ENCODE results near the gene DDC.
"Not testable (repeated sequence)": the region's sequence is repeated elsewhere in the genome, so short reads cannot be mapped to it uniquely, and the experiment has no call there.

Gene DDC

DNA sequence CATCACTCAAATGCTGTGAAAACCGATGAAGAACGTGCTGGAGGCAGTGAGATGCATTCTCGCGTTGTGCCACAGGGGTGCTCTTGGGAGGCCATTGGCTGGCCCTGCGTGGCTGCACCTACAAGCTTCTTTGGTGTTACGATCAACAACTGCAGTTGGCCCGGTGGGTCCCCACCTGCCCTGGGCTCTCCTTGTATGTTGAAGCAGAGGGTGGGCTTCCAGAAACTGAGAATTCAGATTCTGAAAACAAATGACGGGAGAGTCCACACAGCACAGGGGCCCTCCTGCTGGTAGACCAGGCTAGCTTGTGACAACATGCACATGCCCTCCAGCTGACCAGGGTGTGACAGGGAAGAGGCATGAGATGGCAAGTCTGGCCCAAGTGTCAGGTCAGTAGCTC lies 23.7 kb upstream of the DDC start:
- peak; percentile 28 for DNase-seq (ENCODE audit: low spot score)

DNA sequence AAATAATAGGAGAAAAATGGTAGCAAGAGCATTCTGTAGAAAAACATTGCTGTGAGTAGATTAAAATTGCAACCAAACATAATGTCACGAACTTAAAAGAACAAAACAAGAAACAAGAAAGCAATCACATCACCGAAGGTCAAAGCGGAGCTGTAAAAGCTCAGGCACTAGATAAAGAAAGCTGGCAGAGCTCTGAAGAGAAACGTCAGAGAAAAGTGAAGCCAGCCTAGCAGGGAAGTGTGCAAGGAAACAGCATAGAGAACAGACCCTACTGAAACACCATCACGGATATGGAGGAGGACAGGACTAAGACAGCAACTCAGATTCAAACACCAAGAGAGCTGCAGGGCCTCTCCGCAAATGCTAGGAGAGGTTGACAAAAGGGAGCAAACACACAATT lies 22.5 kb upstream of the DDC start:
- DNase-seq (ENCODE audit: low spot score) = no peak

DNA sequence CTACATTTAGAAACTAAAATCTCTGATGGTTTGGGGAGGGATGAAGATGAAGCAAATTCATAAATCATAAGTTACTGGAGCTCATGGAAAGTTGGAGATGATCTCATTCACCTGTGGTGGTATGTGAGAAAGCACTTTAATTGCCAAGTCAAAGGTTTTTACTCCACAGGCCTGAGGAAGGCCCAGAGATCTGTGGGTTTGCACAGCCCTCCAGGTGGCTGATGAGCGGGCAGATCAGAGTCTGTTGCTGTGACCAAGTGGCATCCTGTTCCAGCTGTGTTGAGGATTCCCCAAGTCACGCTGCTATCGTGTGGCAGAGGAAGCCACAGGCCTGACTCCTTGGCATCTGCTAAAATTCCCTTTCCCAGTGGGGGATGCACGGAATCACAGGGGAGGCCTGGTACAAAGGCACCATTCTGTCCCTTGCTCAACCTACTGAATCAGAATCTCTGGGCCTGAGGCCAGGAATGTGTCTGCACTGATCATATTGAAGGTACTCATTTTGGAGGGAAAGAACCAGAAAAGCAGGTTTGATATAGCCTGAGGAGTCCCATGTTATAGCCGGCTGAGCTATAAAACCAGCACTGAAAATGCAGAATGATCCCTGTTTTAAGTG lies 19.7 kb upstream of the DDC start:
- no peak for DNase-seq (ENCODE audit: low spot score)

DNA sequence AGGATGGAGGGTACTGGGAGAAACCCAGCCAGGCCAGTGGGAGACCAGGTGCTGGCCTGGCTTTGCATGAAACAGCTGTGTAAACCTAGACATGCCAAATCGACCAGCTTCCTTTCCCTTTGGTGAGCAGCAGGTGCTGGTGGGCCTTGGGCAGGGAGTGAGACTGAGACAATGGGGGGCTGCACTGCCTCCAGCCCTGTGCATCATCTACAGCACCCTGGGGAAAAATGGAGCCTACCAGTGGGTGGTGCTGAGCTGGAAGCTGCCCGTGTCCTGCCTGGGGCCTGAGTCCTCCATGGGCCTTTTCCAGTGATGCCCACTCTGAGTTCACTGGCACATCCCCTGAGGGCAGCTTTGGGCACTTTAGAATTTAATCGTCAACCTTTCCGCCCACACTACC lies 19.2 kb upstream of the DDC start:
- no peak for DNase-seq (ENCODE audit: low spot score)

DNA sequence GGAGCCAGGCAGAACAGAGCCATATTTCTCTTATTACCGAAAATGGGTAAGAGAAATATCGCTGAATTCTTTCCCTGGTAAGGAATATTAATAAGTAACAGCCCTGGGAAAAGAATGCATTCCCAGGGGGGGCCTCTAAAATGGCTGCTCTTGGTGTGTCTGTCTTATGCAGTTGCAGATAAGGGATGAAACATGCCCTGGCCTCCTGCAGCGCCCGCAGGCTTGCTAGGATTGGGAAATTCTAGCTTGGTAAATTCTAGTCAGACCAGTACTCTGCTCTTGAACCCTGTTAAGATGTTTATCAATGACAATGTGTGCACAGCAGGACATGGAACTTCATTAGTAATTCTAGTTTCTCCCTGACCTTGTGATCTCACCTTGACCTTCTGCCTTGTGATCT lies 18.1 kb upstream of the DDC start:
- DNase-seq (ENCODE audit: low spot score) = not testable (repeated sequence)

DNA sequence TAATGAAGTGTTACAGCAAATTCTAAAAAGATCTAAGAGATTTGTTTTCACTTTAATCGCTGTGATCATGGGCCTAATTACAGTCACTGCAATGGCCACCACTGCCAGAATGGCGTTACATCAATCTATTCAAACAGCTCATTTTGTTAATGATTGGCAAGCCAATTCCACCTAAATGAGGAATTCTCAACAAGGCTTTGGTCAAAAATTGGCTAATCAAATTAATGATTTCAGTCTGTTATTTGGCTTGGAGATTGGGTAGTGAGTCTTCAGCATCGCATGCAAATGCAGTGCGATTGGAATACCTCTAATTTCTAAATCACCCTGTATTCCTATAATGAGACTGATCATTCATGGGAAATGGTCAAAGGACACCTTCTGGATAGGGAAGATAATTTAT lies 17.1 kb upstream of the DDC start:
- DNase-seq (ENCODE audit: low spot score) = not testable (repeated sequence)

DNA sequence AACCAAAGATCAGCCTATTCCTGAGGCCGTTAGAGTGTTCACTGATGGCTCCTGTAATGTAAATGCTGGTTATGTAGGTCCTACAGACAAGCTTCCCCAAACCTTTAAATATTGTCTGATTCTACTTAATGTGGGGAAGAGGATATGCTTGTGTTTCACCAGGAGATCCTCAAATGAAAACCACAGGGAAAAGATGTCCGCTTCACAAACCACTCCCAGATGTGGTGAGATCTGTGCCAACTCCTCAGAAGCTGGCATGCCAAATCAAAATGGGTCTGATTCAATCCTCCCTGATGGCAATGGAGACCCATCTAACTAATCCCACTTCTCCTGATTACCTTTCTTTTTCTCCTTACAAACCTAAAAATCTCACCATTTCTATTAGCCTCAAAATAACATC lies 15.5 kb upstream of the DDC start:
- DNase-seq (ENCODE audit: low spot score) = not testable (repeated sequence)

DNA sequence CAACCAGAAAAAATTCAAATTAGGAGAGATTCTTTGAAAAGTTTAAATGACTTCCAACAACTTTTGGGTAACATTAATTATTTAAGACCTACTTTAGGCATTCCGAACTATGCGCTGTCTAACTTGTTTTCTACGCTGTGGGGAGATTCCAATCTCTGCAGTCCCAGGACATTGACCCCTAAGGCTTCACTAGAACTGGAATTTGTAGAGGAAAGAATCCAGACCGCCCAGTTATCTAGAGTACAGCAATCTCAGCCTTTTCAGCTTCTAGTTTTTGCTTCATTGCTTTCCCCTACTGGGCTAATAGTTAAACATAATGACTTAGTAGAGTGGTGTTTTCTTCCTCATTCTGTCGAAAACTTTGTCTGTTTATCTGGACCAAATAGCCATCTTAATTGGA lies 14.9 kb upstream of the DDC start:
- DNase-seq (ENCODE audit: low spot score) = no peak

DNA sequence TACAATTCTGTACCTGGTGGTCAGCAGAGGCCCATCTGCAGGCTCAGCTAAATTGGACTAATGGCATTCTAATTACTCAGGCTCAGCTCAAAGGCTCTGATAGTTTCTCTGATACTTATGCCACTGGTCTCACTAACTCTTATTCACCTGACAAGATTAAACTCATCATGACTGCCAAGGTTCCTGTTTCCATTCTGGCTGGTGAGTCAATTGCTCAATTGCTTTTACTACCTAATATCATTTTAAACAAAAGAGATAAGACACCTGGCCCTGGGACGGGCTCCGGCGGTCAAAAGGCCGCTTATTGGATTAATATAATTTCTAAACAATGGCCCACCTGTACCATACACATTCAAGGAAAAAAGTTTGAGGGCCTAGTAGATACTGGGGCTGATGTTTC lies 12.9 kb upstream of the DDC start:
- not testable (repeated sequence) for DNase-seq (ENCODE audit: low spot score)

DNA sequence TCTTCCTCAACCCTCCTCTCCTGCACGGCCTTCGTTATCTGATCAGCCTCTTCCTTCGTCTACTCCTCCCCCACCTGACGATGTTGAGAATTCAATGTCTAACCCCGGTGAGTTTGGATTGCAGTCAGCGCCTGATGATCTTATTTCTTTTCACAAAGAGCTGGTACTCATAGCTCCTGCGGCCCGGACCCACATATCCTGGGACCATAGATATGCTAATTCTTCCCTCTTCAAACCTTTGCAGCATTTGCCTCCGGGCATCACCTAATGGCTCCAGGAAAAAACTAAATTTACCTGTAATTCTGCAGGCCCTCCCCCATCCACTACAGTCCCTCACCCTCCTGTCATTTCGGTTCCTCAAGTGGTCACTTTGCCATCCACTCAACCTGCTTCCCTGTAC lies 12.4 kb upstream of the DDC start:
- DNase-seq (ENCODE audit: low spot score) = no peak

DNA sequence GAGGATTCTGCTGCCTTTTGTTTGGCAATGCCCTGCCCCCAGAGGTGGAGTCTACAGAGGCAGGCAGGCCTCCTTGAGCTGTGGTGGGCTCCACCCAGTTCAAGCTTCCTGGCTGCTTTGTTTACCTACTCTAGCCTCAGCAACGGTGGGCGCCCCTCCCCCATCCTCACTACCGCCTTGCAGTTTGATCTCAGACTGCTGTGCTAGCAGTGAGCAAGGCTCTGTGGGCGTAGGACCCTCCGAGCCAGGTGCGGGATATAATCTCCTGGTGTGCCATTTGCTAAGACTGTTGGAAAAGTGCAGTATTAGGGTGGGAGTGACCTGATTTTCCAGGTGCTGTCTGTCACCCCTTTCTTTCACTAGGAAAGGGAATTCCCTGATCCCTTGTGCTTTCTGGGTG lies 11.2 kb upstream of the DDC start:
- DNase-seq (ENCODE audit: low spot score) = not testable (repeated sequence)

DNA sequence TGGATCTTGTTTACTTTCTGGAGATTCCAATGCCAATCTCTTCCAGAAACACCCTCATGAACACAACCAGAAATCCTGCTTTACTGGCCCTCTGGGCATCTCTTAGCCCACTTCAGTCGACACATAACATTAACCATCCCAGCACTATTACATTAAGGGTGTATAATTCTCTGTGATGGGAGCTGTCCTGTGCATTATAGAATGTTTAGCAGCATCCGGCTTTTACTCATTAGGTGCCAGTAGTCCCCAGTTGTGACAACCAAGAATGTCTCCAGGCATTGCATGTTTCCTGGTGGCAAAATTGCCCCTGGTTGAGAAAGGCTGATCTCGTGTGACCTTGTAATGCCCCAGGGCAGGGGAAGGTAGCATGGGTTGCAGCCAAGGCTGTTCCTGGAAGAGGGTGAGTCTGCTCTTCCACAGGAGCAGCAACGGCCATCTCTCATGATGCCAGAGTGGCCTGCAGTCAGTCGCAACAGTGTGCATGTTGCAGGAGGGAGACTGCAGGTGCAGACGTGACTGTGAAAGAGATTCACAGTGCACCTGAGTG lies 2.6 kb upstream of the DDC start:
- DNase-seq (ENCODE audit: low spot score) = no peak

DNA sequence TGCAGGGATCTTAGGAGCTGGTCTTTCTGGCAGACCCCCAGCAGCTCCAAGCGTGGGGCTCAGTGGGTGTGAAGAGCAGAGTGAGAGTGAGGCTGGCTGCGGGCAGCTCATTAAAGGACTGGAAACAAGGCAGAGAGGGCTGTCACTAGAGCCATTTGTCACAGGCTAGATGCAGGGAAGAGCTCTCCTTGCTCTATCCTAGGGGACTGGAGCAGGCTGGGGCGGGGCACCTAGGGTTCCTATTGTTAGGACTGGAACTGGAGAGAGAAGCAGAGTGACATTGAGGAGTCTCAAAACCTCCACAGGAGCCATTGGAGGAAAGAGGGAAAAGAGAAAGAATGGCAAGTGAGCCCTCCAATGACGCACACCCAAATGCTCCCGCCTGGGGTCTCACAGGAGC lies 772 bp upstream of the DDC start:
- no peak for DNase-seq (ENCODE audit: low spot score)

DNA sequence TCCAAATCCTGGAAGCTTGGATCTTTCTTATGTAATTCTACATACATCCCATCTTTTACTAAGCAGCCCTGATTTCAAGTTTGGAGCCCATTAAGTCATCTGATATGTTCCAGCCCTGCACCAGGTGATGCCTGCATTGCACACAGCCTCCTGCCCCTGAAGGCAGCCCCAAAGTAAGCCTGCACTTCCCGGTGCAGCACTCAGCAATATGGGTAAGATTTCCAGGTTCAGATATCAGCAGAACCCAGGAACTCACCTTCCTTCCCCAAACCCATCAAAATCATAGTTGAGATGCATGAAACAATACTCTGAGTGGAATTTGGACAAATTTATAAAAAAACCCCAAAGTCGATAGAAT lies 333 bp upstream of the DDC start:
- DNase-seq (ENCODE audit: low spot score) = no peak

DNA sequence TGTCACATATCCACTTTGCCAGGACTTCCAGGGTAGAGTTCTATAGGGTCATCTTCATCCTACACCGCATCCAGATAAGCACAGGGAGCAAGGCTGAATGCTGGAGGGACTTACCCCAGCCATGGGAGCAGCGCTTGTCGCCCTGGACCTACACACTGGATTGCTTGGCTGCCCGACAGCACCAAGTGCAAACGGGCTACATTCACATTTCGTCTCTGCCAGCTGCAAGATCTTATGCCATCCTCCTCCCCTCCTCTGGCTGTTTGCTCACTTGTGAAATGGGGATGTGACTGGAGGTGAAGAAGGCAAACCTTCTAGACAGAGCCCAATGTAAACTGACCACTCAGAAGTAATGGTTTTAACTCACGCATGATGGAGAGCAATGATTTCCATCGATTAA lies 1.0 kb downstream of the DDC start:
- no peak for DNase-seq (ENCODE audit: low spot score)

DNA sequence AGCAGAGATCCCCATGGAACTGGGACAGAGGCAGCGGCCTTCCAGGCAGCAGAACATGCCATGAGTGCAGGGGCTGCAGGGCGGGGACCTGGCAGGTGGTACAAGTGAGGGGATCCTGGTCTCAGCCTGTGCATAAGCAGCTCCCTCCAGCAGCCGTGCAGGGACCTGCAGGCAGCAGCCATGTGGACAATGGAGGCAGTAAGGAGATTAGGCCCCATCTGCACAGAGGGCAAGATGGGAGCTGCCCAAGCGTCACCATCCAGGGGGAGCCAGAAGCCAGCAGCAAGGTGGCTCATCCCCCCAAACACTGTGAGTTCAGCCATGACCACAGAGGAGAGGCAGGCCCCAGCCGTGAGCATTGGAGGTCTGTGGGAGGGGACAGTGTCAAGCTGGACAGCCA lies 3.1 kb downstream of the DDC start:
- DNase-seq (ENCODE audit: low spot score) = no peak

DNA sequence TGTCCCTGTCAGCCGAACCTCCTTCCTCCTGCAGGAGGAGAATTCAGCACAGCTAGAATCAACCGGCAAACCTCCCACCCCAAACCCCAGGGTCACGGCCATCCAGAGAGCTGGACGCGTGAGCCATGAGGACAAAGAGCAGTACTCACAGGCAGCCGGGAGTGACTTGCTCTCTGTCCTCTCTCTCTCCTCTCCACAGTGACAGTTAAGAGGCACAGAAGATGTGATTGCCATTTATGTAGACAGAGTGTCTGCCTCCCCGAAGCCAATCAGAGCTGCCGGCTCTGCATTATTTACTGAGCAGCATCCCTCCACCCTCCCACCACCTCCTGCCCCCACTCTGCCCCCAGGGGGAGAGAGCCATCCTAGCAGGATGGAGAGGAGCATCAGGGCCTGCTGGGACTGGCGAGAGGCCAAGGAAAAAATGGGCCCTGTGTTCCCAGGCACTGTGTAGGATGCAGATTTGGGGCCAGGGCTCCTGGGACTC lies 4.3 kb downstream of the DDC start:
- no peak for DNase-seq (ENCODE audit: low spot score)

DNA sequence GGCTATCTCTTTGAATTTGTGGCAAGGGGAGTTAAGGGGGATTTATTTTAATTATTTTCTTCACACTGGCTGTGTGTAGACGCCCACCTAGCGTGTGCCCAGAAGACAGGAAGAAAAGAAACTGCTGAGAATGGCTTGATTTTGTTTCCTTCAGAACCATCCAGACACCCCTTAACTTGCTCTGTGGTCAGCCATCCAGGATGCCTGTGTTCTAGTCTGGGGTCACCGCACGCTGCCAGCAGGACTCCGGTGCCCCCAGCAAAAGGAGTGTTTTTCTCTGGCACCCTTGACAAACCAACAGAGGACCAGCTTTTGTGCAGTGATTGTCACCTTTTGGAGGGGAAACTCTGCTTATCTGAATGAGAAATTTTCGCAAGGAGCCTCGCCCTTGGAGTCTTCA lies 5.3 kb downstream of the DDC start:
- no peak for DNase-seq (ENCODE audit: low spot score)

DNA sequence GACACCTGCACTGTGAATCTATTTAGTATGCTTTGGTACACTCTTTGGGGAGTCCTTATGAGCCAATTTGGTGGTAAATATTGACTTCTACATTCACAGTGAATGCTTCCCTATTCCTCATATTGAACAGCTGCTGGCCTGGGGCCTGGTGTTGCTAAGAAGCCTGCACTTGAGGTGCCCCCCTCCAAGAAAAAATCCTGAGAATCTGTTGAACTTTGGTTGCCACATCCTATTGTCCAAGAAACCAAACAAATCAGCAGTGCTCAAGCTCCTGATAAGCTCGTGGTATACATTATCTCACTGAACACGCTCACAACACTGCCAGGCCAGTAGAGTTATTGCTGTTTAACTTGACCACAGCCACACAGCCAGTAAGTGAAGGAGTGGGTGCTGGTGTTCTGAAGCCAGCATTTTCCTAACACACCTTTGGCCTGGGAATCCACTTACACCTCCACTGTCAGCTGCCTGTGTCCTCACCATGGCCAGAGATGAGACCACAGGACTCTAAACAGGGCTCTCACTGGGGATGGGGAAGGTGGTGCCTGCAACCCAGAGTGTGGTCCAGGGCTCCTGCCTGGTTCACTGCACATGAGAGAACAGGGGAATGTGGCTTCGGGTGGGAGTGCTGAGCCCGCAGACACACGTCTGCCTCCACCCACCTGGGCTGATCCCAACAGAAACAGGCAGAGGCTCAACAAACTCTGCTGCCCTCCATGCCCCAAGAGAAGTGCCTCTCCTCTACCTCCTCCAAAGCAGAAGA lies 6.7 kb downstream of the DDC start:
- no peak for DNase-seq (ENCODE audit: low spot score)

DNA sequence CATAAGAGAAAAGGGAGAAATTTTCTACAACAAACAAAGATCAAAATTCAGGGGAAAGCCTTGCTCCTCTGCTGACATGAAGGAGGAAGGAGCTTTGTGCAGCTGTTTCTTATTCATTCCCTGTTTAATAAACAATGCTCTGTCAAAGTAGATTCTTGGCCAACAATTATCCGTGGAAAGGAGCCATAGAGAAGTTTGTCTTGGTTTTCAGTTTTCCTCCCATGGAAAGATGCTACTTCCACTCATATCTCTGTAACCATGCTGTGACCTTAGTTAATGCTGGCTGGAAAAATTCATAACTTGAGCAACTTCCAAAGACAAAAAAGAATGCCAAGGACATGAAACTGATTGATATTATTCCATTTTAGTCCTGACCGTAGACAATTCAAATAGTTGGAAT lies 8.1 kb downstream of the DDC start:
- DNase-seq (ENCODE audit: low spot score) = no peak

DNA sequence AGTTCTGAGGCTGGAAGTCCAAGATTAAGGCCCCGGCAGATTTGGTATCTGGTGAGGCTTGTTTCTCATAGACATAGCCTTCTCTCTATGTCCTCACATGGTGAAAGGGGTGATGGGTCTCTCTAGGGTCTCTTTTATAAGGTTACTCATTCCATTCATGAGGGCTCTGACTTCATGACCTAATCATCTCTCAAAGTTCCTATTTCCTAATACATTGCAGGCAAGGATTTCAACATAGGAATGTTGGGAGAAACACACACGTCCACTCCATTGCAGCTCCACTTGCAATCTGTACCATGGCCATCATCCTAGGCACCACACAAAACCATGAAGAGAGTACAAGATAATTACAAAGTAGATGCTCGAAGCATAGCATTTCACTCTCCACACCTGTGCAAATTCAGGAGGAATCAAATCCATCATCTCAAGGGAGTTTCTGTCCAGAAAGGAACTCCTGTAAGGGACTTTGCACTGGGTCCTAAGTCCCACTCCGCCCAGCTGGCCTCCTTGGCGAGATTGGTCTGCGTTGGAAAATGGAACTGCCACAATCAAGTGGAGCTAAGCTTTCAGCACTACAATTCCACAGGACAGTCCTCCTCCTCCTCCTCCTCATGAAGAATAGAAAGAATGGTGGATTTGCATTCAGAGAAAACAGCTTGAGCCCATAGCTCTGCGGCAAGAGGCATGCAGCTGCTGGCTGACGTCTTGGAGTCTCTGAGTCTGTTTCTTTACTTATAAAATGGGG lies 8.8 kb downstream of the DDC start:
- no peak for DNase-seq (ENCODE audit: low spot score)

DNA sequence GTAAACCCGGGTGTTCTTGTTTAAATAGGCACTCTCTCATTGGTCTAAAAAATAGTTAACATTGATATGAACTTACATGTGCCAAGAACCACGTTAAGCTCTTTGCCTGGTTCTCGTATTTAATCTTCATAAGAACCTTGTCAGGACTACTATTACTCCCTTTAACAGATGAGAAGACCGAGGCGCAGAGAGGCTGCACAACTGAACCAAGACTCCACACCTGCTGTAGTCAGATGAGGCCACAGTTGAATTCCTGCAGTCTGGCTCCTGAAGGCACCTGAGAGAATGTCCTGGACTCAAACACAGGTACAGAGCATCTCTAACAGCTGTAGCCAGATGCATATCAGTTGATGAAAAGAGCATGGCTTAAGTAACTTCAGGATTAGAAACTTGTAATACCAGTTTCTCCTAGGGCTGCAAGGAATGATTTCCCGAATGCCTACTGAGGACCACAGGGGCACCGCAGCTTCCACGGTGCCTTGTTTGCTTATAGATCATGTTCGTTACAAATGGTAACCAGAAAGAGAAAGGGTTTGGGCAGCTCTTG lies 9.5 kb downstream of the DDC start:
- DNase-seq (ENCODE audit: low spot score) = no peak
